HG03064 (cell line): Measurements from ENCODE around the gene SMYD2.

Experiments
- ATAC-seq: cut with Tn5 transposase; IDR thresholded peaks from one replicate; pipeline ENCODE4 v1.9.1; 2021; ENCODE audit warnings: low read depth; ENCODE audit not compliant: unreplicated experiment

The SMYD2 gene

DNA sequence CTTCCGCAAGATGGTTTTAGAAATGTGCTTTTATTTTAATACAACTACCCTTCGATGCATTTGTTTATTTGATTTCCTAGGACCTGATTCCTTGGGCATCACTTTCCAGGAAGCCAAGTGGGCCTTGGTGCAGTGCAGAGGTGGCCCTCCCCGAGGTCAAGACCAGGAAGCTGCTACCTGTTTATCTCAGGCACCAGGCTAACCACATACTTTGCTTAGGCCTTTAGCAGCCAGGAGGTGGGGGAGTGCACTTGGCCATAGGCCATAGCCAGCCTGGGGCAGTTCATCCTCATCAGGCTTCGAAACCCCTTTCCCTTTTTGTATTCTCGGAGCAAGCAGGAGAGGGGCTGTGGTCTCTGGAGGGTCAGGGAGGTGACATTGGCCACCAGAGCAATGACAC is 45.4 kb downstream of the SMYD2 start:
- ATAC-seq: no peak

DNA sequence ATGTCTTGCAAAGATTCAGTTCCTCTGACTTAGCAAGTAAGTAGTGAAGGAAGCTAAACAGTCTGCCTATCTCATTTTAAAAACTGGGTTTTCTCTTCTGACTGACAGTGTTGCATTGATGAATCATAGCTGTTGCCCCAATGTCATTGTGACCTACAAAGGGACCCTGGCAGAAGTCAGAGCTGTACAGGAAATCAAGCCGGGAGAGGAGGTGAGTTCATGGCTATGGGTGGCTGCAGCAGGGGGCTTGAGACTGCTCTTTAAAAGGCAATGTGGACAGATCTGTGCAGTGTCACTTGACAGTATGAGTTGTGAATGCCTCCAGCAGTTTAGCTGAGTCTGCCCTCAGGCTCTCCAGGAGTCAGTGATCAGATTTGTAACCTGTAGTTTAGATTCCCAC is 46.6 kb downstream of the SMYD2 start:
- no peak for ATAC-seq

DNA sequence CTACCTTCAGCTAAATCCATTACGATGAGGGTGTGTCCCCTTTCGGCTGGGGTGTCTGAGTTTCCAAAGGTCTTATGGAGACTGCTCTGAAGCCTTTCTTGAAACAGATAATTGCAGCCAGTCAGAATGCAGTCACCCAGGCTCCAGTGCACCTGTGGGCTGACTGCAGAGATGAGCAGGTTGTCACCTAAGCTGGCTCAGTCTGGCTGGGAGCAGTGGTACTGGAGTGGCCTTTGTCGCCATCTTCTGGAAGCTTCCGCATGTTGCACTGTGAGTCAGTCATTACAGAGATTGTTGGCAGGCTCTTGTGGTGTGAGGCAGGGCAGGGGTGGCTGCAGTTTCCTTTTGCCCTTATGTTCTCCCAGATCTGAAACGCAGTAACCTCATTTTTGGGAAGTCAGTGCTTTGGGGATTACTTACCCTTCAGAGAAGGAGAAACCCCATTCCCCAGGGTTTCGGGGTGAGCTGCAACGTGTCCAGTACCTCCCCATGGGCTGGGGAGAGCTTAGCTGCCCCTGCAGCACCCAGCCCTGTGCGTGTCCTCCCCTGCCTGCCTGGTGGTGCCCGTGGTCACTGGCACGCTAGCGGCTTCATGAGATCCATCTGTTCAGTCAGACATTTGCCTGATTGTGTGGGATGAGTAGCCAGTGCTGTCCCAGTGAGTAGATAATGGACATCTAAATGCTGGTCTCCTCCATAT is 48.0 kb downstream of the SMYD2 start:
- peak; percentile 92 for ATAC-seq

GRCh38 chr1:214329470-214330220 is 48.7 kb downstream of the SMYD2 start:
- ATAC-seq: no peak

- ATAC-seq: no peak
Observed at GRCh38 chr1:214330222-214330621, 49.3 kb downstream of the SMYD2 start.

GRCh38 chr1:214330715-214331114 is 49.8 kb downstream of the SMYD2 start:
- no peak for ATAC-seq

- ATAC-seq: no peak
Observed at GRCh38 chr1:214331180-214331579, 50.2 kb downstream of the SMYD2 start.

DNA sequence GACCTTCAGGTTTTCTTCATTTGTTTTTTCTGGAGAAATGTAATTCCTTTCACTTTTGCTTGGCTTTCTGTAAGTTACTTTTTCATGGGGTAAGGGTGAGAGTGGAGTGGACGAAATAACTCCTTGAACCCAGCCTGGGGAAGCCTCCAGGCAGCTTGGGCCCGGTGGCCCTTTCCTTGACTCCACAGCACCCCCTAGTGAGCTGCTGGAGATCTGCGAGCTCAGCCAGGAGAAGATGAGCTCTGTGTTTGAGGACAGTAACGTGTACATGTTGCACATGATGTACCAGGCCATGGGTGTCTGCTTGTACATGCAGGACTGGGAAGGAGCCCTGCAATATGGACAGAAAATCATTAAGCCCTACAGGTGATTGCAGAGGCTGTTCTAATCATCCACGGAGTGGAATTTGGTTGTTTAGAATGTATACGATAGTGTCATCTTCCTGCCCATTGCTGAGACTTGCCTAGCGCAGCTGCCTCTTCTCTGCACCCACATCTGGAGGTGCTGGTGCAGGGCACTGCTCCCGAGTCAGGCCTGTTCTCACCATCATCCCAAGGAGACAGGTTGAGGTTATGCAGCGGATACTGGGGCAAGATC is 51.0 kb downstream of the SMYD2 start:
- ATAC-seq: no peak

GRCh38 chr1:214332946-214333798 is 52.2 kb downstream of the SMYD2 start:
- no peak for ATAC-seq

DNA sequence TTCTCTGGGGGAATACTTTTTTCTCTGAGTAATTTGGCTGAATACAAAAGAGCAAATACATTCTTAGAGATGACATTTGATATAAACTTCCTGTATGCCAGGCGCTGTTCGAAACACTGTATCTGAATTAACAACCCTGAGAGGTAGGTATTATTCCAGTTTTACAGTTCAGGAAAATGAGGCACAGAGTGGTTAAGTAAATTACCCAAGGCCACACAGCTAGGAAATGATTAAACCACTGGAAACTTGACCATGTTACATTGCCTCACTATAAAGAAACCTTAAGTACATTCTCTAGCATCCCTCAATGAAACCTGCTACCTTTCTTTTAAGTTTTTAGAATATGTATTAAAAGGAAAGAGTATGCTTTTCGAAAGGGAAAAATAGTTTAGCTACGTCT is 54.6 kb downstream of the SMYD2 start:
- no peak for ATAC-seq

GRCh38 chr1:214337015-214337414 is 56.1 kb downstream of the SMYD2 start:
- no peak for ATAC-seq

GRCh38 chr1:214337511-214337910 is 56.6 kb downstream of the SMYD2 start:
- ATAC-seq: no peak

GRCh38 chr1:214338212-214338611 is 57.3 kb downstream of the SMYD2 start:
- ATAC-seq: no peak

GRCh38 chr1:214341459-214341858 is 60.5 kb downstream of the SMYD2 start:
- ATAC-seq: no peak

- ATAC-seq: no peak
Observed at GRCh38 chr1:214341932-214342331, 61.0 kb downstream of the SMYD2 start.

DNA sequence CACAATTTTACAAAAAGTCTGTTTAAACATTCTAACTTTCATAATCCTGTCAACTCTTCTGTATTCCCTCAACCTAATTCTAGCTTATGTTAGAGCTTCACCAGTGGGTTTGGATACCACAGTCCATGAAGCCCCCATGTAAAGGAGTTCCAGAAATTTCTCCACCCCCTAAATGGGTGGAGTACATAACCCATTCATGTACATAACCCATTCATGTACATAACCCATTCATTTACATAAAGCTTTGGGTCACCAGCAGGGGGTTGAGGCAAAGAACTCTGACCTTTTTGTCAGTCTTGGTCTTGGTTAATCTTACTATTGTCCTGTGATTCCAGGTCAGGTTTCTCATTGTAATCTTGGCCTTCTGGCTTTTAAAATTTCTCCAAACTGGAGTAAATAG is 61.6 kb downstream of the SMYD2 start:
- no peak for ATAC-seq

- ATAC-seq: no peak
Observed at GRCh38 chr1:214344897-214345296, 63.9 kb downstream of the SMYD2 start.

GRCh38 chr1:214349008-214349407 is 68.0 kb downstream of the SMYD2 start:
- no peak for ATAC-seq

- no peak for ATAC-seq
Observed at GRCh38 chr1:214349781-214350180, 68.8 kb downstream of the SMYD2 start.

DNA sequence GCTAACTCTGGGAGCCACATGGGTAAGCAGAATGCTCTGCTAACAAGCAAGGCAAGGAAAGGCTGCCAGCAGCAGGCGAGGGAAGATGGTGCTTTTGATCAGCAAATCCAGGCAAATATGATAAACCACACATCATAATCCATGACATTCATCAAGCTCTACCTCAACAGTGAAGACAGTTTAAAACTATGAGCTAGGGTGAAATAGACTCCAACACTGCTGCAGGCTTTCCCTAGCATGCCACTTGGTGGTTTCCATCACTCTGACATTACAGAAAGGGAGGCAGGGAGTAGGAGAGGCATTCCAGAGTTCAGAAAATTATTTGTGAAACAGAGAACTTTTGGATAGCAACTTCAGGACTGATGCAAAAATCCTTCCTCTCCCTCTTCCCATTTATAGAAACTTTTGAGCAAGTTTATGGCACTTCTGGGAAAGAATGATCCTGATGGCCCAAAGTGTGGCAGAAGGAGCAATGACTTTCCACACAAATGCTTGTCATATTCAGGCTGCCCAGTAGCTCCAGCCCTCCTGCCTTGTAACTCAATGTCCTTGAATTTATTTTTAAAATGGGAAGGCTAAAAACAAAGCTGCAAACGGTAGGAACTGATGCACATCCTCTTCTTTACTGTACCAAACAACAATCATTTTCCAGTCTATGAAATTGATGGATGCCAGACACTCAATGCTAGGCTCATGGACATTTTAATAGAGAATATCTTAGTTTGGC is 70.8 kb downstream of the SMYD2 start:
- no peak for ATAC-seq
